Measurements from ENCODE around the gene CD22.
A peak's percentile ranks its signal among the peaks of the same experiment; 100 is the strongest.

Gene CD22

GRCh38 chr19:35305181-35305580, 23.8 kb upstream of the CD22 start:
- ChIA-PET POLR2A (no interaction called here), CTCF (interaction anchor here (1.6 to 1.7 kb wide), 2 partner anchors 9 to 20 kb away, joined by 3 to 4 read pairs; no protein-coding TSS in a partner anchor)
- DNase-seq (ENCODE audit: extremely low spot score), result no peak
- no peak for TF ChIP-seq CTCF (IDR thresholded peaks at IDR 0.05; ENCODE audit: control extremely low read depth, extremely low read depth, low read depth, missing control alignments)

- CTCF ChIA-PET, result interaction anchor here (1.3 to 2.6 kb wide), 3 partner anchors 11 to 16 kb away, joined by 3 to 6 read pairs (median 5); no protein-coding TSS in a partner anchor
- peak; percentile 43 for TF ChIP-seq CTCF (IDR thresholded peaks at IDR 0.05; ENCODE audit: control extremely low read depth, extremely low read depth, low read depth, missing control alignments)
- POLR2A ChIA-PET, result no interaction called here
- DNase-seq (ENCODE audit: extremely low spot score), result peak; percentile 50
Measured at GRCh38 chr19:35306473-35307246, 22.3 kb upstream of the CD22 start.

- no peak for TF ChIP-seq CTCF (IDR thresholded peaks at IDR 0.05; ENCODE audit: control extremely low read depth, extremely low read depth, low read depth, missing control alignments)
- CTCF ChIA-PET, result interaction anchor here (1.0 to 2.6 kb wide), 2 partner anchors 12 to 187 kb away, joined by 4 to 6 read pairs; no protein-coding TSS in a partner anchor
- POLR2A ChIA-PET, result no interaction called here
- DNase-seq (ENCODE audit: extremely low spot score), result no peak
Measured at GRCh38 chr19:35307931-35308330, 21.1 kb upstream of the CD22 start.

GRCh38 chr19:35308910-35309309, 20.1 kb upstream of the CD22 start:
- ChIA-PET CTCF (no interaction called here), POLR2A (no interaction called here)
- DNase-seq (ENCODE audit: extremely low spot score), result no peak
- TF ChIP-seq CTCF (IDR thresholded peaks at IDR 0.05; ENCODE audit: control extremely low read depth, extremely low read depth, low read depth, missing control alignments), result no peak

GRCh38 chr19:35309481-35310279, 19.3 kb upstream of the CD22 start:
- DNase-seq (ENCODE audit: extremely low spot score), result no peak
- no peak for TF ChIP-seq CTCF (IDR thresholded peaks at IDR 0.05; ENCODE audit: control extremely low read depth, extremely low read depth, low read depth, missing control alignments)
- ChIA-PET POLR2A (no interaction called here), CTCF (no interaction called here)

GRCh38 chr19:35310331-35310730, 18.7 kb upstream of the CD22 start:
- ChIA-PET CTCF (interaction anchor here (1.2 kb wide), 1 partner anchor 32 kb away, joined by 3 read pairs; no protein-coding TSS in a partner anchor), POLR2A (no interaction called here)
- TF ChIP-seq CTCF (IDR thresholded peaks at IDR 0.05; ENCODE audit: control extremely low read depth, extremely low read depth, low read depth, missing control alignments), result no peak
- DNase-seq (ENCODE audit: extremely low spot score), result no peak
